Duodenal mucosa (tissue), 2 donors: ENCODE data around the gene ZNF43.
"Not testable (repeated sequence)": the region's sequence is repeated elsewhere in the genome, so short reads cannot be mapped to it uniquely, and the experiment has no call there.

ENCODE experiments used
- H3K27ac ChIP-seq: one replicate; pipeline ENCODE4 v1.7.0; 2013; ENCODE audit warnings: low read depth, low read length
- H3K27me3 ChIP-seq, 2 donors: one replicate each; pipeline ENCODE4 v1.7.0; 2013; ENCODE audit warnings: low read length in 2 of 2, control low read depth in 1 of 2; ENCODE audit not compliant: insufficient read depth in 2 of 2, control insufficient read depth in 1 of 2
- H3K36me3 ChIP-seq, 2 donors: one replicate each; pipeline ENCODE4 v1.7.0; 2013; ENCODE audit warnings: low read length in 2 of 2, control low read depth in 1 of 2; ENCODE audit not compliant: insufficient read depth in 2 of 2, control insufficient read depth in 1 of 2
- H3K4me1 ChIP-seq, 2 donors: one replicate each; pipeline ENCODE4 v1.7.0; 2013; ENCODE audit warnings: low read length in 2 of 2, control low read depth in 1 of 2; ENCODE audit not compliant: insufficient read depth in 2 of 2, control insufficient read depth in 1 of 2
- H3K4me3 ChIP-seq, 2 donors: one replicate each; pipeline ENCODE4 v1.7.0; 2013; ENCODE audit warnings: low read length in 2 of 2, low read depth in 1 of 2
- H3K9ac ChIP-seq, 2 donors: one replicate each; pipeline ENCODE4 v1.7.0; 2013; ENCODE audit warnings: low read length in 2 of 2, low read depth in 1 of 2
- H3K9me3 ChIP-seq, 2 donors: one replicate each; pipeline ENCODE4 v1.7.0; 2013; ENCODE audit warnings: low read length in 2 of 2, control low read depth in 1 of 2; ENCODE audit not compliant: control insufficient read depth in 1 of 2

The ZNF43 gene

GRCh38 chr19:21758296-21758695 is 77.7 kb downstream of the ZNF43 start:
- H3K27ac ChIP-seq: no peak overlapping the region
- no peaks in the 10 kb centered on the region for H3K27me3 ChIP-seq
- H3K4me1 ChIP-seq: no peaks in the 10 kb centered on the region
- H3K36me3 ChIP-seq: peaks cover 21 to 39% of the 10 kb centered on the region in 2 donors
- H3K4me3 ChIP-seq: no peak overlapping the region
- peaks cover 5 to 14% of the 10 kb centered on the region in 2 donors for H3K9me3 ChIP-seq
- H3K9ac ChIP-seq: no peak overlapping the region

- Histone ChIP-seq H3K9me3 (peaks cover 2 to 14% of the 10 kb centered on the region in 2 donors), H3K36me3 (peaks cover 25 to 48% of the 10 kb centered on the region in 2 donors)
- not testable (repeated sequence) for H3K27ac ChIP-seq, H3K4me1 ChIP-seq, H3K27me3 ChIP-seq, H3K4me3 ChIP-seq, H3K9ac ChIP-seq
These were observed 80.4 kb downstream of the ZNF43 start for GRCh38 chr19:21755555-21755954.
